Muscle of leg (tissue), 11 donors: Measurements from ENCODE around the gene AR. TPM values are rescaled to one million over a fixed set of nuclear protein-coding genes. Genes with fewer than 3 reads are reported as not detected.
A peak's percentile ranks its signal among the peaks of the same experiment; 100 is the strongest.
"Not testable (repeated sequence)": the region's sequence is repeated elsewhere in the genome, so short reads cannot be mapped to it uniquely, and the experiment has no call there.

ENCODE experiments used
- DNase-seq: peaks from one replicate; pipeline ENCODE4 v3.0.0; 2013
- H3K27ac ChIP-seq: one replicate; pipeline ENCODE4 v1.5.1; 2013; ENCODE audit warnings: mild to moderate bottlenecking, low read length, control low read depth
- H3K27me3 ChIP-seq: one replicate; pipeline ENCODE4 v1.6.1; 2013; ENCODE audit warnings: low read length; ENCODE audit not compliant: control insufficient read depth, insufficient read depth
- H3K36me3 ChIP-seq: one replicate; pipeline ENCODE4 v1.6.1; 2013; ENCODE audit warnings: low read length; ENCODE audit not compliant: control insufficient read depth, insufficient read depth
- H3K4me1 ChIP-seq: one replicate; pipeline ENCODE4 v1.6.1; 2013; ENCODE audit warnings: low read length; ENCODE audit not compliant: control insufficient read depth, insufficient read depth
- H3K4me3 ChIP-seq: one replicate; pipeline ENCODE4 v1.5.1; 2013; ENCODE audit warnings: low read length, control low read depth
- H3K9me3 ChIP-seq: replicated peaks from 2 replicates; pipeline ENCODE4 v1.6.1; 2013; ENCODE audit warnings: low read depth, low read length; ENCODE audit not compliant: control insufficient read depth
- WGBS: methylation state at CpG from one replicate; pipeline ENCODE4 v1.1.5; 2013; ENCODE audit warnings: missing lambda C conversion rate; ENCODE audit not compliant: insufficient coverage; 5-methylcytosine and 5-hydroxymethylcytosine counted together
- polyA plus RNA-seq, 8 donors: library from polyadenylated mRNA; unstranded; fragments of 120-200 nt; gene quantifications; one replicate each; pipeline versions ENCODE4 v1.2.1 to v1.2.3, GENCODE V29; 2013; ENCODE audit warnings: inconsistent platforms in 1 of 8, low replicate concordance in 1 of 8; ENCODE audit not compliant: insufficient read length in 8 of 8, insufficient read depth in 1 of 8
- total RNA-seq: library from RNA; stranded (reverse); fragments of 120-200 nt; gene quantifications from one replicate; pipeline ENCODE4 v1.2.4, GENCODE V29; 2013

AR gene
- total and polyA plus RNA-seq, 9 donors: 3.7 to 8.7 (median 6.1) TPM

DNA sequence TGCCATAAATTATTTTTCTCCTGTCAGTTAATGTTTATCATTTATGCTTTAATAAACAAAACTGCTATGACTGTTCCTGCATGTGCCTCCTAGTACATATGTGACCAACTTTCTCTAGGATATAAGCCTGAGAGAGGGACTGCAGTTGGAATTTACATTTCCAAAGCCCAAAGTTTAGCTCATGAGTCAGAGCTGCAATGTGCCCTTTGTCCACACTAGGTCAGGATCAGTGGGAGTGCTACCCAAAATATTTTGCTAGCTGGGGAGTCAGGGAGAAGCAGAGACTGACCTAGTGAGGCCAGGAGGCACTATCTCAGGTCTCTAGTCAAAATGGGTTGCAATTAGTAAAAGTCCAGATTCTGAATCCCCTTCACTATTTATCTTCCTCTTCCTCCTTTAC, 92.7 kb downstream of the AR start:
- H3K27me3 ChIP-seq: no peaks in the 10 kb centered on the region
- no peak overlapping the region for H3K4me3 ChIP-seq
- DNase-seq: no peak
- no peaks in the 10 kb centered on the region for H3K9me3 ChIP-seq
- no peaks in the 10 kb centered on the region for H3K4me1 ChIP-seq
- no peaks in the 10 kb centered on the region for H3K36me3 ChIP-seq
- H3K27ac ChIP-seq: no peak overlapping the region

DNA sequence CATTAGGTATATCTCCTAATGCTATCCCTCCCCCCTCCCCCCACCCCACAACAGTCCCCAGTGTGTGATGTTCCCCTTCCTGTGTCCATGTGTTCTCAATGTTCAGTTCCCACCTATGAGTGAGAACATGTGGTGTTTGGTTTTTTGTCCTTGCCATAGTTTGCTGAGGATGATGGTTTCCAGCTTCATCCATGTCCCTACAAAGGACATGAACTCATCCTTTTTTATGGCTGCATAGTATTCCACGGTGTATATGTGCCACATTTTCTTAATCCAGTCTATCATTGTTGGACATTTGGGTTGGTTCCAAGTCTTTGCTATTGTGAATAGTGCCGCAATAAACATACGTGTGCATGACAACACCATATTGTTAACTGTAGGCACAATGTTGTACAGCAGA, 93.5 kb downstream of the AR start:
- not testable (repeated sequence) for H3K36me3 ChIP-seq, H3K27ac ChIP-seq, H3K4me3 ChIP-seq, H3K9me3 ChIP-seq, DNase-seq, H3K27me3 ChIP-seq, H3K4me1 ChIP-seq
- no CpG with 5 or more reads among the region's 3 CpGs for WGBS

DNA sequence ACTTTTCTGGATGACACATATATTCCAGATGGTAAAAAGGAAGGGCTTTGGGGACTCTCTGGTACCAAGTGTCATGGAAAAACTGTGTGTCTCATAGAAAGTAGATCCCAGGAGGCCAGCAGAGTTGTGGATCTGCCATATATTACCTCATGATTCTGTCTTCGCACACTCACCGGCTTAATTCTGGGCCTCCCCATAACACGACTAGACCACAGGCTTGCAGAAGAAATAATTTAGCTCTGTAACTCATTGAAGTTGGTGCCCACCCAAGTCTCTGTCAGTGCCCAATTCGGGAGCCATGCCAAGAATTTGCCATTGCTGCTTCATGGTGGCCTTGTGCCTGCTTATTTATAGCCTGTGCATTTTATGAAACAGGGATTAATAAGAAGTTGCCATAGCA, 104.5 kb downstream of the AR start:
- peaks cover 4% of the 10 kb centered on the region for H3K27me3 ChIP-seq
- WGBS: 79% methylated on average over 3 of the region's 4 CpGs

DNA sequence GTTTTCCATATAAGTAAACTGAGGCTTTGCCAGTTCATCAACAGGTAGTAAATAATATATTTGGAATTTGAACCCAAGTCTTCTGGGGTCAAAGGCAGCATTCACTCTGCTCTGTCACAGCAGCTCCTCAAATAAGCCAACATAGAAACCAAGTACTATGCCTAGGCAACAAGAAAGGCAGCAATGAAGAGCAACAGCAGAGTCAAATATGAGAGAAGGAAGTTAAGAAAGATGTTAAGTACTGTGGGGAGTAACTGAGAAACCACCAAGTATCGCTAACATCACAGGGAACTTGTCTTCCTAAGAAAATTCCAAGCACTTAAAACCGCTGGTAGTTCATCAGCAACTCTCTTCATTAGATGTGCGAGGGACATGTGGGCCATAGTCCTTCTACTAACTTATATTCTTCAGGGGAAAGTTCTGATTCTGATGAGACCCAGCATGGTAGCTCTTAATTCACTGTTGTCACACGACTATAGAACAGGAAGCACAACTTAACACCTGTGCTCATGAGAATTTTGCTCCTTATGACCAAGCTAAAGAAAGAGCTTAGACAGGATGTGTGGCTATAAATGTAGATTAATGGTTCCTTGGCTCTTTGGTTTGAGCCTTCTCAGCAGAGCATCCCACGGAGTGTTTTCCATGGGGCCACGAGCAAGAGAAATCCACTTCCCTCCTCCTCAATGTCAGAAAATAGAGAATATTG, 107.8 kb downstream of the AR start:
- no peak for DNase-seq
- no peak overlapping the region for H3K4me3 ChIP-seq
- no peaks in the 10 kb centered on the region for H3K36me3 ChIP-seq
- no peaks in the 10 kb centered on the region for H3K9me3 ChIP-seq
- H3K27me3 ChIP-seq: peaks cover 2% of the 10 kb centered on the region
- no CpG with 5 or more reads among the region's 6 CpGs for WGBS
- no peaks in the 10 kb centered on the region for H3K4me1 ChIP-seq
- H3K27ac ChIP-seq: no peak overlapping the region

More for the DNA sequence above, 104.5 kb downstream of the AR start:
- no peaks in the 10 kb centered on the region for H3K9me3 ChIP-seq
- H3K27ac ChIP-seq: no peak overlapping the region
- H3K4me3 ChIP-seq: no peak overlapping the region
- H3K4me1 ChIP-seq: no peaks in the 10 kb centered on the region
- H3K36me3 ChIP-seq: no peaks in the 10 kb centered on the region
- peak; percentile 1 for DNase-seq

DNA sequence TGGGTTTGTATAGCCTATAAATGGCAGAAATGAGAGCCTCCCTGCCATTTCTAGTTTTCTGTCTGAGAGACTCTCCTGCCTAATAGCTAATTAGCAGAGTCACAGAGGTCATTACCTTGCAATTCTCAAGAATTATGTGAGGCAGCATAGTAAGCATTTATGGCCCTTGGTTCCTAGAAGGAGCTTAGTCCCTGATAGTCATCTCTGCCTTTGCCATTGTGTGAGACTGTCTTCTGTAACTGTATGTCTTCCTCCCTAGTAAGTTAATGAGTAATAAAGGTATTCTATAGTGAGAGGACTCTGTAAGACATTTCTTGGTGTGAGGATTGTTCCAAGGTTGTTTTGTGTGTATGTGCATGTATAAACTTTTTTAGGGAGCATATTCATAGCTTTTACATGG, 108.7 kb downstream of the AR start:
- H3K4me3 ChIP-seq: no peak overlapping the region
- no peak overlapping the region for H3K27ac ChIP-seq
- no peaks in the 10 kb centered on the region for H3K36me3 ChIP-seq
- H3K27me3 ChIP-seq: peaks cover 2% of the 10 kb centered on the region
- no peak for DNase-seq
- no peaks in the 10 kb centered on the region for H3K4me1 ChIP-seq
- no peaks in the 10 kb centered on the region for H3K9me3 ChIP-seq

DNA sequence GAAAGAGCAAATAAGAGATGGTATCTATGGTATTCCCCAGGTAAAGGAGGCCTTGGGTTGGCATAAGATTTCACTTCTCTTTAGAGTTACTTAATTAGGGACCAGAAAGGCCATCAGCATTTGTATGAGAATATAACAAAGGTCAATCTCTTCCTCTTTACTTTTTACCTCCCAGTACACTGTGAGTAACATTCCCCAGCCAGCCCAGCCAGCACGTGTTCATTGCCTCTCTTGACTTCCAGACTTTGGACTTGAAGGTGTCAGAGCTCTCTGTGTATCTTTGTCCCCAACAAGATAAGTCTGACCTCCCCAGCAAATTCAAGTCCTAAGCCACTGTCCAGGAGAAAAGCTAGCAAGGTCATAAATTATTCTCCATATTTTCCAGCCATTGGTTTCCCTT, 110.5 kb downstream of the AR start:
- Histone ChIP-seq H3K4me3 (no peak overlapping the region), H3K36me3 (no peaks in the 10 kb centered on the region), H3K27ac (no peak overlapping the region), H3K27me3 (no peaks in the 10 kb centered on the region), H3K9me3 (no peaks in the 10 kb centered on the region), H3K4me1 (no peaks in the 10 kb centered on the region)
- 67% methylated on average over 1 of the region's 1 CpG for whole genome bisulfite sequencing
- DNase-seq: no peak

DNA sequence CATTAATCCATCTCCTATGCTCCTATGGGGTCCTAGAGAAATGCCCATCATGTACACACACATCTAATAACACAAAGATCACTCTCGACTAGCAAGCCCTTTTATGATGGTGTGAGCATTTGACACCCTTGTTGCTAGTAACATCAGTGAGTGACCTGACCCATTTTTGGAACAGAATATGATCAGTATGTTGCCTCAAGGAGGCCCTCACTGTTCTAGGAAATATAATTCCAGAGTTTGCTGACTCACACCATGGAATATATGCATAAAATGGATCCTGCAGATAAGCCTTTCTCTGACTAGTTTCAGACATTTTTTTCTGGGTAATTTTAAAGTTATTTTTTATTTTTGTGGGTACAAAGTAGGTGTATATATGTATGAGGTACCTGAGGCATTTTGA, 121.8 kb downstream of the AR start:
- no peak for DNase-seq
- no peaks in the 10 kb centered on the region for H3K27me3 ChIP-seq
- H3K4me1 ChIP-seq: no peaks in the 10 kb centered on the region
- H3K9me3 ChIP-seq: peaks cover 4% of the 10 kb centered on the region
- no CpG with 5 or more reads among the region's 1 CpG for whole genome bisulfite sequencing
- no peak overlapping the region for H3K27ac ChIP-seq
- H3K4me3 ChIP-seq: no peak overlapping the region
- H3K36me3 ChIP-seq: no peaks in the 10 kb centered on the region

DNA sequence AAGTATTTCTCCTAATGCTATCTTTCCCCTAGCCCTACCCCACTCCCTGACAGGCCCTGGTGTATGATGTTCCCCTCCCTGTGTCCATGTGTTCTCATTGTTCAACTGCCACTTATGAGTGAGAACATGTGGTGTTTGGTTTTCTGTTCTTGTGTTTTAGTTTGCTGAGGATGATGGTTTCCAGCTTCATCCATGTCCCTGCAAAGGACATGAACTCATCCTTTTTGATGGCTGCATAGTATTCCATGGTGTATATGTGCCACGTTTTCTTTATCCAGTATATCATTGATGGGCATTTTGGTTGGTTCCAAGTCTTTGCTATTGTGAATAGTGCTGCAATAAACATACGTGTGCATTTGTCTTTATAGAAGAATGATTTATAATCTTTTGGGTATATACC, 126.9 kb downstream of the AR start:
- not testable (repeated sequence) for H3K4me3 ChIP-seq, H3K36me3 ChIP-seq, H3K9me3 ChIP-seq, H3K27ac ChIP-seq, H3K4me1 ChIP-seq, H3K27me3 ChIP-seq, DNase-seq
- 60% methylated on average over 1 of the region's 2 CpGs for WGBS

DNA sequence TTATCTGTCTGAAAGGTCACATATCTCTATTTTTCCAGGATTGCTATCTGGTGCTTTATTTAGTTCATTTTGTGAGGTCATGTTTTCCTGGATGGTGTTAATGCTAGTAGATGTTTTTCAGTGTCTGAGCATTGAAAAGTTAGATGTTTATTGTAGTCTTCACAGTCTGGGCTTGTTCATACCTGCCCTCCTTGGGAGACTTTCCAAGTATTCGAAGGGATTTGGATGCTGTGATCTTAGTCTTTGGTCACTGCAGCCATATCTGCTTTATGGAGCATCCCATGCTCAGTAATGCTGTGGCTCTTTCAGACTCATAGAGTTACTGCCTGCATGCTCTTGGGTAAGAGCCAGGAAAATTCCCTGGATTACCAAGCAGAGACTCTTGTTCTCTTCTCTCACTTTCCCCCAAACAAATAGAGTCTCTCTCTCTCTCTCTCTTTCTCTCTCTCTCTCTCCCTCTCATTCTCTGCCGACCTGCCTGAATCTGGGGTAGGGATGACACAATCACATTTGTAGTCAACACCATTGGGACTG, 130.0 kb downstream of the AR start:
- DNase-seq: no peak
- H3K4me3 ChIP-seq: no peak overlapping the region
- H3K4me1 ChIP-seq: no peaks in the 10 kb centered on the region
- no peaks in the 10 kb centered on the region for H3K9me3 ChIP-seq
- 63% methylated on average over 2 of the region's 2 CpGs for WGBS
- H3K27ac ChIP-seq: no peak overlapping the region
- no peaks in the 10 kb centered on the region for H3K27me3 ChIP-seq
- no peaks in the 10 kb centered on the region for H3K36me3 ChIP-seq

DNA sequence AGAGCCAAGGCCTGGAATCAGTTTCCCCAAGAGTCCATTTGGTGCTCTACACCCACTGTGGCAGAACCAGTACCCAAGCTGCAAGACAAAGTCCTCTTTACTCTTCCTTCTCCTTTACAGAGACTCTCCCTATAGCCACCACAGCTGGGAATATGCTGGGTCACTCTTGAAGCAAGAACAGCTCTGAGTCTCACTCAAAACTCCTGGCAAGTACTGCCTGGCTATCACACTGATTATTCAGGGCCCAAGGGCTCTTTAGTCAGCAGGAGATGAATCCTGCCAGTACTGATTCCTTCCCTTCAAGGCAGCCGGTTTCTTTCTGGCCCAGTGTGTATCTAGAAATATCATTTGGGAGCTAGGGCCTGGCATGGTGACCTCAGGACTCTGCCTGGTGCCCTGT, 130.9 kb downstream of the AR start:
- no peaks in the 10 kb centered on the region for H3K9me3 ChIP-seq
- no peaks in the 10 kb centered on the region for H3K36me3 ChIP-seq
- H3K27ac ChIP-seq: no peak overlapping the region
- no peak for DNase-seq
- no peaks in the 10 kb centered on the region for H3K27me3 ChIP-seq
- WGBS: 40% methylated on average over 1 of the region's 1 CpG
- no peaks in the 10 kb centered on the region for H3K4me1 ChIP-seq
- no peak overlapping the region for H3K4me3 ChIP-seq

DNA sequence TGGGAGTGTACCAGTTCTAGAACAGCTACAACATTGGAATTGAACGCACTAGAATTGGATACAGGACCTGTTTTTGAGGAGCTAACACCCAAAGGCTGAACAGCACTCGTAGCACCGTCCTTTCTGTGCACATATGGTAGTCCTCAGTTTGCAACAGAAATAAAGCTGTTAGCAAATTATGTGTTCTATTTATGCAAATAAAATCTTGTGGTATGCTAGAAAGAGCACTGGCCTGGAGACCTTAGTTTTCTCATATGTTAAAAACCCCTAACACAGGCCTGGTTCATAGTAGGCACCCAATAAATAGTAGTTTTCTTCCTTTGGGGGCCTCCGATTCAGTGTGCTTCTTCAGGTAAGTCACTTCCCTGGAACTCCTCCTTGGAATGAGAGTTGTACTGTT, 140.3 kb downstream of the AR start:
- WGBS: 87% methylated on average over 3 of the region's 4 CpGs
- Histone ChIP-seq H3K36me3 (peaks cover 6% of the 10 kb centered on the region), H3K4me1 (no peaks in the 10 kb centered on the region), H3K27ac (no peak overlapping the region), H3K27me3 (peaks cover 6% of the 10 kb centered on the region), H3K4me3 (no peak overlapping the region), H3K9me3 (peaks cover 10% of the 10 kb centered on the region)
- no peak for DNase-seq
